Left lung (tissue), 10 donors: Measurements from ENCODE around the gene ATXN2L. TPM values are rescaled to one million over a fixed set of nuclear protein-coding genes. Genes with fewer than 3 reads are reported as not detected.
"Not testable (repeated sequence)": the region's sequence is repeated elsewhere in the genome, so short reads cannot be mapped to it uniquely, and the experiment has no call there.

ENCODE experiments used
- ATAC-seq: fragments of 200-7000 bp; cut with Tn5 transposase; one replicate; pipeline ENCODE4 v1.9.1; 2020; ENCODE audit warnings: moderate library complexity
- DNase-seq, 4 donors: peaks; one replicate each; pipeline ENCODE4 v3.0.0-alpha.2; 2013 to 2020
- H3K27ac ChIP-seq, 2 donors: fragments of 200-600 bp; sonication (generic) in 1 of 2; one replicate each; pipeline versions ENCODE4 v1.5.0 to v1.8.0; 2020 to 2021
- H3K27me3 ChIP-seq, 2 donors: fragments of 200-600 bp; sonication (generic) in 1 of 2; one replicate each; pipeline versions ENCODE4 v1.5.0 to v1.8.0; 2020 to 2021
- H3K36me3 ChIP-seq, 2 donors: fragments of 200-600 bp; sonication (generic) in 1 of 2; one replicate each; pipeline versions ENCODE4 v1.5.0 to v1.8.0; 2020 to 2021
- H3K4me1 ChIP-seq, 2 donors: fragments of 200-600 bp; one replicate each; pipeline ENCODE4 v1.8.0; 2021
- H3K4me3 ChIP-seq, 2 donors: fragments of 200-600 bp; sonication (generic) in 1 of 2; one replicate each; pipeline versions ENCODE4 v1.5.0 to v1.8.0; 2020 to 2021; ENCODE audit warnings: mild to moderate bottlenecking in 1 of 2
- H3K9me3 ChIP-seq, 2 donors: fragments of 200-600 bp; sonication (generic) in 1 of 2; one replicate each; pipeline versions ENCODE4 v1.5.0 to v1.8.0; 2020 to 2021
- intact Hi-C, 2 donors: fragments of 100-400 bp; cut with DNase I; formaldehyde crosslinking; loops; one replicate each; pipeline versions ENCODE4 v1.11.2 to v1.14.2; 2022
- polyA plus RNA-seq, 6 donors: library from polyadenylated mRNA; unstranded; fragments of 120-200 nt; gene quantifications; one replicate each; pipeline ENCODE4 v1.2.1, GENCODE V29; 2013; ENCODE audit not compliant: insufficient read length in 6 of 6
- total RNA-seq, 2 donors: library from RNA; stranded (reverse); fragmentation: NEBNext Ultra II Directional; extraction: Animal tissue kit (Norgen Biotek cat#: 25700); gene quantifications; one replicate each; pipeline ENCODE4 v1.2.1, GENCODE V29; 2021
- TF ChIP-seq, protein P1 (sequence below), 2 donors: fragments of 200-600 bp; sonication (generic) in 1 of 2; IDR thresholded peaks; one replicate each; pipeline versions ENCODE4 v1.5.0 to v1.8.0; 2021; ENCODE audit warnings: antibody characterized with exemption in 2 of 2
- donor health status: DM: no; HTN: yes; CAD: no.
- donor health status: DM: no; HTN: no; CAD: no.

The ATXN2L gene
- total and polyA plus RNA-seq, 8 donors = 87.2 to 153 (median 106) TPM

GRCh38 chr16:28865722-28866453 is 43.1 kb downstream of the ATXN2L start:
- Histone ChIP-seq H3K9me3 (no peaks in the 10 kb centered on the region), H3K27me3 (no peaks in the 10 kb centered on the region), H3K4me1 (peaks cover 9 to 32% of the 10 kb centered on the region in 2 donors), H3K36me3 (peaks cover 0 to 48% of the 10 kb centered on the region in 2 donors), H3K27ac (no peak overlapping the region), H3K4me3 (no peak overlapping the region)
- intact Hi-C loops = no loop called here
- TF ChIP-seq, protein P1, sequence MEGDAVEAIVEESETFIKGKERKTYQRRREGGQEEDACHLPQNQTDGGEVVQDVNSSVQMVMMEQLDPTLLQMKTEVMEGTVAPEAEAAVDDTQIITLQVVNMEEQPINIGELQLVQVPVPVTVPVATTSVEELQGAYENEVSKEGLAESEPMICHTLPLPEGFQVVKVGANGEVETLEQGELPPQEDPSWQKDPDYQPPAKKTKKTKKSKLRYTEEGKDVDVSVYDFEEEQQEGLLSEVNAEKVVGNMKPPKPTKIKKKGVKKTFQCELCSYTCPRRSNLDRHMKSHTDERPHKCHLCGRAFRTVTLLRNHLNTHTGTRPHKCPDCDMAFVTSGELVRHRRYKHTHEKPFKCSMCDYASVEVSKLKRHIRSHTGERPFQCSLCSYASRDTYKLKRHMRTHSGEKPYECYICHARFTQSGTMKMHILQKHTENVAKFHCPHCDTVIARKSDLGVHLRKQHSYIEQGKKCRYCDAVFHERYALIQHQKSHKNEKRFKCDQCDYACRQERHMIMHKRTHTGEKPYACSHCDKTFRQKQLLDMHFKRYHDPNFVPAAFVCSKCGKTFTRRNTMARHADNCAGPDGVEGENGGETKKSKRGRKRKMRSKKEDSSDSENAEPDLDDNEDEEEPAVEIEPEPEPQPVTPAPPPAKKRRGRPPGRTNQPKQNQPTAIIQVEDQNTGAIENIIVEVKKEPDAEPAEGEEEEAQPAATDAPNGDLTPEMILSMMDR (IDR thresholded peaks at IDR 0.05) = no peak
- DNase-seq (no peak), ATAC-seq (no peak)

GRCh38 chr16:28866454-28866804 is 43.6 kb downstream of the ATXN2L start:
- ATAC-seq (no peak), DNase-seq (no peak)
- Histone ChIP-seq H3K4me3 (no peak overlapping the region), H3K27ac (no peak overlapping the region), H3K27me3 (no peaks in the 10 kb centered on the region), H3K4me1 (peaks cover 9 to 32% of the 10 kb centered on the region in 2 donors), H3K9me3 (no peaks in the 10 kb centered on the region), H3K36me3 (peaks cover 0 to 54% of the 10 kb centered on the region in 2 donors)
- TF ChIP-seq, protein P1 (IDR thresholded peaks at IDR 0.05) = no peak
- intact Hi-C loops = no loop called here

GRCh38 chr16:28867241-28867640 is 44.4 kb downstream of the ATXN2L start:
- TF ChIP-seq, protein P1 (IDR thresholded peaks at IDR 0.05) = no peak
- peaks cover 0 to 62% of the 10 kb centered on the region in 2 donors for H3K36me3 ChIP-seq
- H3K4me3 ChIP-seq = no peak overlapping the region
- H3K9me3 ChIP-seq = no peaks in the 10 kb centered on the region
- no peaks in the 10 kb centered on the region for H3K27me3 ChIP-seq
- ATAC-seq (no peak), DNase-seq (no peak)
- H3K4me1 ChIP-seq = peaks cover 9 to 28% of the 10 kb centered on the region in 2 donors
- intact Hi-C loops = no loop called here
- H3K27ac ChIP-seq = no peak overlapping the region

GRCh38 chr16:28867646-28868045 is 44.8 kb downstream of the ATXN2L start:
- ATAC-seq, intact Hi-C loops, DNase-seq, H3K9me3 ChIP-seq, H3K27me3 ChIP-seq, H3K27ac ChIP-seq, H3K4me3 ChIP-seq: not testable (repeated sequence)
- H3K36me3 ChIP-seq = peaks cover 0 to 66% of the 10 kb centered on the region in 2 donors
- H3K4me1 ChIP-seq = peaks cover 9 to 24% of the 10 kb centered on the region in 2 donors

- Histone ChIP-seq H3K27me3 (no peaks in the 10 kb centered on the region), H3K4me1 (peaks cover 9 to 18% of the 10 kb centered on the region in 2 donors), H3K9me3 (no peaks in the 10 kb centered on the region), H3K27ac (no peak overlapping the region), H3K36me3 (peaks cover 0 to 82% of the 10 kb centered on the region in 2 donors), H3K4me3 (no peak overlapping the region)
- ATAC-seq (no peak), DNase-seq (no peak)
- TF ChIP-seq, protein P1 (IDR thresholded peaks at IDR 0.05) = no peak
- intact Hi-C loops = no loop called here
These were observed 46.4 kb downstream of the ATXN2L start for GRCh38 chr16:28869201-28869600.

DNA sequence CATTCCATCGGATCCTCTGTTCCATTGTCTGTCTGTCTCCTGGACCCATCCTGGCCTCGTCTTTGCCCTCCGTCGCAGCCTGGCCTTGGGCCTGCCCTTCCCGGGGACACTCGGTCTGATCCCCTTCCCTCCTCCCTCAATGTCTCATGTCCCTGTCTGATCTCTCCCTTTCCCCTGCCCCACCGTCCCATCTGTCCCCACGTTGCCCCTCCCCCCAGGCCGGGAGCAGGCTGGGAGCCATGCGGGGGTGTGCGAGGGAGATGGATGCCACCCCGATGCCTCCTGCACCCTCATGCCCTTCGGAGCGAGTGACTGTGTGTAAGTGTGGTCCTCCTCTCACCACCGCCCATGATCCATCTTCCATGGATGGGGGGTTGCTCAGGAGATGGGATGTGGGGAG is 50.2 kb downstream of the ATXN2L start:
- ATAC-seq (no peak), DNase-seq (no peak)
- Histone ChIP-seq H3K4me1 (no peaks in the 10 kb centered on the region), H3K36me3 (peaks cover 0 to 70% of the 10 kb centered on the region in 2 donors), H3K27me3 (no peaks in the 10 kb centered on the region), H3K9me3 (no peaks in the 10 kb centered on the region), H3K4me3 (no peak overlapping the region), H3K27ac (no peak overlapping the region)
- intact Hi-C loops = no loop called here
- TF ChIP-seq, protein P1 (IDR thresholded peaks at IDR 0.05) = no peak
